CD14-positive monocyte (primary cell): ENCODE measurements around the gene DLG4. TPM values are rescaled to one million over a fixed set of nuclear protein-coding genes. Genes with fewer than 3 reads are reported as not detected.

Experiments used
- DNase-seq, 3 donors: peaks; one replicate each; pipeline ENCODE4 v3.0.0-alpha.2; 2011 to 2022
- H2AFZ ChIP-seq: 2 replicates; pipeline ENCODE4 v1.6.0; 2012; ENCODE audit warnings: mild to moderate bottlenecking, low read depth, low read length, inconsistent platforms; ENCODE audit not compliant: insufficient read depth, poor library complexity, severe bottlenecking
- H3K27ac ChIP-seq, 2 donors: 1 replicate in 1 of 2; 2 replicates in 1 of 2; pipeline ENCODE4 v1.5.1; 2012 to 2013; ENCODE audit warnings: low read length in 2 of 2, control low read depth in 1 of 2, inconsistent platforms in 1 of 2, low read depth in 1 of 2, mild to moderate bottlenecking in 1 of 2
- H3K27me3 ChIP-seq, 2 donors: one replicate each; pipeline versions ENCODE4 v1.6.0 to v1.6.1; 2011 to 2013; ENCODE audit warnings: low read length in 2 of 2; ENCODE audit not compliant: control insufficient read depth in 2 of 2, insufficient read depth in 2 of 2
- H3K36me3 ChIP-seq, 2 donors: replicated peaks in 1 of 2; 1 replicate in 1 of 2; 2 replicates in 1 of 2; pipeline versions ENCODE4 v1.5.1 to v1.6.1; 2012 to 2013; ENCODE audit warnings: low read length in 2 of 2, control low read depth in 1 of 2, inconsistent platforms in 1 of 2, mild to moderate bottlenecking in 1 of 2; ENCODE audit not compliant: insufficient read depth in 2 of 2, control insufficient read depth in 1 of 2
- H3K4me1 ChIP-seq, 2 donors: 1 replicate in 1 of 2; 2 replicates in 1 of 2; pipeline versions ENCODE4 v1.5.1 to v1.6.1; 2012 to 2013; ENCODE audit warnings: low read length in 2 of 2, control low read depth in 1 of 2, inconsistent platforms in 1 of 2, mild to moderate bottlenecking in 1 of 2, moderate library complexity in 1 of 2; ENCODE audit not compliant: insufficient read depth in 2 of 2, control insufficient read depth in 1 of 2
- H3K4me2 ChIP-seq: replicated peaks from 2 replicates; pipeline ENCODE3; 2012; ENCODE audit warnings: low read length, moderate library complexity, mild to moderate bottlenecking; ENCODE audit not compliant: poor library complexity, severe bottlenecking; ENCODE audit errors: extremely low read depth
- H3K4me3 ChIP-seq, 3 experiments: fragments of 200-600 bp in 1 of 3; sonication (generic) in 1 of 3; replicated peaks in 1 of 3; 1 replicate in 2 of 3; 2 replicates in 1 of 3; pipeline ENCODE4 v1.5.1; 2011 to 2013; ENCODE audit warnings: low read length in 3 of 3, mild to moderate bottlenecking in 3 of 3, control low read depth in 2 of 3, low read depth in 2 of 3, inconsistent platforms in 1 of 3, moderate library complexity in 1 of 3
- H3K79me2 ChIP-seq: 2 replicates; pipeline ENCODE4 v1.6.0; 2012; ENCODE audit warnings: mild to moderate bottlenecking, control low read depth, inconsistent platforms, low read length, moderate library complexity; ENCODE audit not compliant: insufficient read depth
- H3K9ac ChIP-seq: 2 replicates; pipeline ENCODE4 v1.6.0; 2017; ENCODE audit warnings: low read length, mild to moderate bottlenecking; ENCODE audit not compliant: insufficient read depth, poor library complexity, severe bottlenecking
- H3K9me3 ChIP-seq, 2 donors: replicated peaks in 1 of 2; 1 replicate in 1 of 2; 2 replicates in 1 of 2; pipeline versions ENCODE4 v1.5.1 to v1.6.1; 2012 to 2013; ENCODE audit warnings: low read length in 2 of 2, control low read depth in 1 of 2; ENCODE audit not compliant: control insufficient read depth in 1 of 2, insufficient read depth in 1 of 2
- H4K20me1 ChIP-seq: 2 replicates; pipeline ENCODE4 v1.6.0; 2012; ENCODE audit warnings: mild to moderate bottlenecking, low read length, control low read depth, moderate library complexity; ENCODE audit not compliant: insufficient read depth
- H3K27ac Mint-ChIP-seq, 7 donors: one replicate each; pipeline ENCODE4 v1.8.0; 2020; ENCODE audit warnings: mild to moderate bottlenecking in 7 of 7, mixed read lengths in 7 of 7, moderate library complexity in 6 of 7, inconsistent platforms in 2 of 7
- H3K27me3 Mint-ChIP-seq, 3 donors: one replicate each; pipeline ENCODE4 v1.8.0; 2021 to 2022; ENCODE audit warnings: low read depth in 3 of 3, mild to moderate bottlenecking in 3 of 3, mixed read lengths in 3 of 3, moderate library complexity in 3 of 3, inconsistent platforms in 1 of 3
- H3K36me3 Mint-ChIP-seq, 2 donors: one replicate each; pipeline ENCODE4 v1.8.0; 2020; ENCODE audit warnings: mixed read lengths in 2 of 2, inconsistent platforms in 1 of 2, mild to moderate bottlenecking in 1 of 2
- H3K4me1 Mint-ChIP-seq: one replicate; pipeline ENCODE4 v1.8.0; 2020; ENCODE audit warnings: mild to moderate bottlenecking, mixed read lengths
- H3K4me3 Mint-ChIP-seq, 2 donors: one replicate each; pipeline ENCODE4 v1.8.0; 2020; ENCODE audit warnings: mild to moderate bottlenecking in 2 of 2, mixed read lengths in 2 of 2, moderate library complexity in 1 of 2
- H3K9me3 Mint-ChIP-seq, 7 donors: one replicate each; pipeline ENCODE4 v1.8.0; 2020 to 2022; ENCODE audit warnings: mixed read lengths in 7 of 7, mild to moderate bottlenecking in 6 of 7, moderate library complexity in 6 of 7, inconsistent platforms in 2 of 7
- WGBS: methylation state at CpG from one replicate; pipeline ENCODE4 v1.1.5; 2013; ENCODE audit warnings: missing lambda C conversion rate; ENCODE audit not compliant: insufficient coverage; 5-methylcytosine and 5-hydroxymethylcytosine counted together
- intact Hi-C, 2 donors: fragments of 100-400 bp; cut with micrococcal nuclease; formaldehyde crosslinking; loops; one replicate each; pipeline versions ENCODE4 v1.15.0 to v1.15.1; 2023
- polyA plus RNA-seq, 3 donors: library from polyadenylated mRNA; depleted of rRNA in 1 of 3; unstranded in 2 of 3; stranded (reverse) in 1 of 3; fragments of 300-500 nt in 2 of 3; fragments of >200 nt in 1 of 3; fragmentation: Illumina TruSeq in 2 of 3; gene quantifications; 1 replicate in 2 of 3; 2 replicates in 1 of 3; pipeline ENCODE4 v1.2.3, GENCODE V29; 2012 to 2021
- TF ChIP-seq, protein P1 (sequence below): fragments of 200-600 bp; IDR thresholded peaks from one replicate; pipeline ENCODE4 v1.8.0; 2022; ENCODE audit warnings: antibody characterized with exemption, mild to moderate bottlenecking

The DLG4 gene
- polyA plus RNA-seq, 3 donors = 0.37 to 42.6 (median 0.39) TPM

GRCh38 chr17:7259555-7259889, 39.9 kb upstream of the DLG4 start:
- Mint-ChIP-seq H3K4me1 (peaks cover 38% of the 10 kb centered on the region), H3K36me3 (peaks cover 38 to 56% of the 10 kb centered on the region in 2 donors), H3K4me3 (no peak overlapping the region), H3K27ac (no peak overlapping the region), H3K9me3 (peaks cover 0 to 12% (median 9%) of the 10 kb centered on the region in 7 donors), H3K27me3 (peaks cover 28 to 49% (median 46%) of the 10 kb centered on the region in 3 donors)
- no peak overlapping the region for H2AFZ ChIP-seq
- intact Hi-C loops = loop anchor here in 1 of 2 donors (10.0 kb wide), 1 partner anchor 305 kb away; the partner anchor contains the start of gene SENP3
- peaks cover 31 to 45% of the 10 kb centered on the region in 2 donors for H3K4me1 ChIP-seq
- no peak overlapping the region for H3K27ac ChIP-seq
- H3K4me2 ChIP-seq = no peak overlapping the region
- TF ChIP-seq, protein P1, sequence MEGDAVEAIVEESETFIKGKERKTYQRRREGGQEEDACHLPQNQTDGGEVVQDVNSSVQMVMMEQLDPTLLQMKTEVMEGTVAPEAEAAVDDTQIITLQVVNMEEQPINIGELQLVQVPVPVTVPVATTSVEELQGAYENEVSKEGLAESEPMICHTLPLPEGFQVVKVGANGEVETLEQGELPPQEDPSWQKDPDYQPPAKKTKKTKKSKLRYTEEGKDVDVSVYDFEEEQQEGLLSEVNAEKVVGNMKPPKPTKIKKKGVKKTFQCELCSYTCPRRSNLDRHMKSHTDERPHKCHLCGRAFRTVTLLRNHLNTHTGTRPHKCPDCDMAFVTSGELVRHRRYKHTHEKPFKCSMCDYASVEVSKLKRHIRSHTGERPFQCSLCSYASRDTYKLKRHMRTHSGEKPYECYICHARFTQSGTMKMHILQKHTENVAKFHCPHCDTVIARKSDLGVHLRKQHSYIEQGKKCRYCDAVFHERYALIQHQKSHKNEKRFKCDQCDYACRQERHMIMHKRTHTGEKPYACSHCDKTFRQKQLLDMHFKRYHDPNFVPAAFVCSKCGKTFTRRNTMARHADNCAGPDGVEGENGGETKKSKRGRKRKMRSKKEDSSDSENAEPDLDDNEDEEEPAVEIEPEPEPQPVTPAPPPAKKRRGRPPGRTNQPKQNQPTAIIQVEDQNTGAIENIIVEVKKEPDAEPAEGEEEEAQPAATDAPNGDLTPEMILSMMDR = no peak
- peaks cover 0 to 7% of the 10 kb centered on the region in 2 donors for H3K9me3 ChIP-seq
- H3K27me3 ChIP-seq = peaks cover 20 to 34% of the 10 kb centered on the region in 2 donors
- H3K79me2 ChIP-seq = peaks cover 3% of the 10 kb centered on the region
- WGBS = 100% methylated on average over 3 of the region's 6 CpGs
- H4K20me1 ChIP-seq = no peaks in the 10 kb centered on the region
- DNase-seq = no peak
- H3K4me3 ChIP-seq = no peak overlapping the region
- H3K36me3 ChIP-seq = peaks cover 23 to 49% of the 10 kb centered on the region in 2 donors
- no peak overlapping the region for H3K9ac ChIP-seq

- TF ChIP-seq, protein P1 = no peak
Measured at GRCh38 chr17:7258731-7259554, 39.3 kb upstream of the DLG4 start.

More at GRCh38 chr17:7258731-7259554, 39.3 kb upstream of the DLG4 start:
- H3K79me2 ChIP-seq = peaks cover 7% of the 10 kb centered on the region
- peaks cover 41 to 60% of the 10 kb centered on the region in 2 donors for H3K36me3 Mint-ChIP-seq
- H3K4me1 ChIP-seq = peaks cover 31 to 45% of the 10 kb centered on the region in 2 donors
- H3K27me3 ChIP-seq = peaks cover 19 to 29% of the 10 kb centered on the region in 2 donors
- H2AFZ ChIP-seq = no peak overlapping the region
- H3K4me1 Mint-ChIP-seq = peaks cover 36% of the 10 kb centered on the region
- no peak for DNase-seq
- no peak overlapping the region for H3K27ac Mint-ChIP-seq
- no peak overlapping the region for H3K4me3 ChIP-seq
- no peaks in the 10 kb centered on the region for H4K20me1 ChIP-seq
- peaks cover 26 to 53% of the 10 kb centered on the region in 2 donors for H3K36me3 ChIP-seq
- H3K9me3 ChIP-seq = peaks cover 0 to 7% of the 10 kb centered on the region in 2 donors
- intact Hi-C loops = loop anchor here in 1 of 2 donors (10.0 kb wide), 1 partner anchor 306 kb away; the partner anchor contains the start of gene SENP3
- H3K4me3 Mint-ChIP-seq = no peak overlapping the region
- 46% methylated on average over 5 of the region's 7 CpGs for WGBS
- H3K27me3 Mint-ChIP-seq = peaks cover 22 to 43% (median 40%) of the 10 kb centered on the region in 3 donors
- no peak overlapping the region for H3K4me2 ChIP-seq
- no peak overlapping the region for H3K9ac ChIP-seq
- H3K9me3 Mint-ChIP-seq = peaks cover 0 to 12% (median 9%) of the 10 kb centered on the region in 7 donors
- no peak overlapping the region for H3K27ac ChIP-seq
